HG03175 (cell line): ENCODE results near the gene CHAD.
"Not testable (repeated sequence)": the region's sequence is repeated elsewhere in the genome, so short reads cannot be mapped to it uniquely, and the experiment has no call there.

ENCODE experiments used
- ATAC-seq: cut with Tn5 transposase; IDR thresholded peaks from one replicate; pipeline ENCODE4 v1.9.1; 2021; ENCODE audit warnings: mild to moderate bottlenecking, moderate library complexity; ENCODE audit not compliant: unreplicated experiment

CHAD gene

DNA sequence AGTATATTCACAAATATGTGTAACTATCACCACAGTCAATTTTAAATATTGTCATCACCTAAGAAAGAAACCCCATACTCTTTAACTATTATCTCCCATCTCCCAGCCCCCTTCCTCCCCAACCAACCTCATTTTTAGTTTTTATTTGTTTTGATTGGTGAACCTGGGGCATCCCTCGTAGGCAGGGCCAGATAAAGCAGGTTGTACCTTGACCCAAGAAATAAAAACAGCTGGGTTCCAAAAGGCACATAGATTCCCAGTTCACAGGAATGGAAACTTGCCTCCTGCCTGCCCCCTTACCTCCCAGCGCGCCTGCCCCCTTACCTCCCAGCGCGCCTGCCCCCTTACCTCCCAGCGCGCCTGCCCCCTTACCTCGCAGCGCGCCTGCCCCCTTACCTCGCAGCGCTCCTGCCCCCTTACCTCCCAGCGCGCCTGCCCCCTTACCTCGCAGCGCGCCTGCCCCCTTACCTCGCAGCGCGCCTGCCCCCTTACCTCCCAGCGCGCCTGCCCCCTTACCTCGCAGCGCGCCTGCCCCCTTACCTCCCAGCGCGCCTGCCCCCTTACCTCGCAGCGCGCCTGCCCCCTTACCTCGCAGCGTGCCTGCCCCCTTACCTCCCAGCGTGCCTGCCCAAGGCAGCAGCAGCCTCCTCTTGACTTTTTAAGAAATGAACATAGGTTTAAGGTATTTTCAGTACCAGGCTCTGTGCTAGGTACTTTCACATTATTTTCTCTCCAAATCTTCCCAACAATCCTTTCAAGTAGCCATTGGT, 7.3 kb upstream of the CHAD start:
- ATAC-seq = not testable (repeated sequence)

DNA sequence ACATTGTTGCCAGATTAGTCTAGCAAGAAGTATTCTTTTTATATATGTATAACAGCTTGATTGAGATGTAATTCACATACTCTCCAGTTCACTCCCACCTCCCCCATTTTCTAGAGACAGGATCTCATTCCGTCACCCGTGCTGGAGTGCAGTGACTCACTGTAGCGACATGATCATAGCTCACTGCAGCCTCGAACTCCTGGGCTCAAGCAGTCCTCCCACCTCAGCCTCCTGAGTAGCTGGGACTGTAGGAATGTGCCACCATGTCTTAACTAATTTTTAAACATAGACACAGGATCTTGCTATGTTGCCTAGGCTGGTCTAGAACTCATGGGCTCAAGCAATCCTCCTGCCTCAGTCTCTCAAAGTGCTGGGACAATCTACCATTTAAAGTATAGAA, 6.7 kb upstream of the CHAD start:
- no peak for ATAC-seq

DNA sequence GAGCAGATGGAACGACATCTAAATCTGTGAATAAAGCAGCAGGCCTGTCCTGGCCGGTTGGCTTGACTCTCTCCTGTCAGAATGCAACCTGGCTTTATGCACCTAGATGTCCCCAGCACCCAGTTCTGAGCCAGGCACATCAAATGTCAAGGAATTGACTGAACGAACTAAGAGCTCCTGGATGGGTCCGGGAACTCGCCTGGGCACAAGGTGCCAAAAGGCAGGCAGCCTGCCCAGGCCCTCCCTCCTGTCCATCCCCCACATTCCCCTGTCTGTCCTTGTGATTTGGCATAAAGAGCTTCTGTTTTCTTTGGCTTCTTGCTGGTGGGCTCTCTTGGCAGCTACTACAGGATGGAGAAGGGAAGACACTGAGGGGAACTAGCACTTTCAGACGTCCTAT, 5.8 kb upstream of the CHAD start:
- no peak for ATAC-seq

DNA sequence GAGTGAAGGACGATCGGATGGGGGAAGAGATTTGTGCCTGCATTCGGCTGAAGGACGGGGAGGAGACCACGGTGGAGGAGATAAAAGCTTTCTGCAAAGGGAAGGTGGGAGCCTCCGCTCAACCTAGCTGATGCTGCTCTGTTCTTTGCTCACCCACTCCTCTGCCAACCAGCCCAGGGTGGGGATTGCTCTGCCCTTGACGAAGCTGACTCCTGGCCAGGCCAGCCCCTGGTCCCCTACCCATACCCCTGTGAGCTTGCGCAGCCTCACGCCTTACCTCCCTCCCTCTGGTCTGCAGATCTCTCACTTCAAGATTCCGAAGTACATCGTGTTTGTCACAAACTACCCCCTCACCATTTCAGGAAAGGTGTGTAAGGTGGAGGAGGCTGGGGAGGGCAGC, 5.2 kb upstream of the CHAD start:
- no peak for ATAC-seq

DNA sequence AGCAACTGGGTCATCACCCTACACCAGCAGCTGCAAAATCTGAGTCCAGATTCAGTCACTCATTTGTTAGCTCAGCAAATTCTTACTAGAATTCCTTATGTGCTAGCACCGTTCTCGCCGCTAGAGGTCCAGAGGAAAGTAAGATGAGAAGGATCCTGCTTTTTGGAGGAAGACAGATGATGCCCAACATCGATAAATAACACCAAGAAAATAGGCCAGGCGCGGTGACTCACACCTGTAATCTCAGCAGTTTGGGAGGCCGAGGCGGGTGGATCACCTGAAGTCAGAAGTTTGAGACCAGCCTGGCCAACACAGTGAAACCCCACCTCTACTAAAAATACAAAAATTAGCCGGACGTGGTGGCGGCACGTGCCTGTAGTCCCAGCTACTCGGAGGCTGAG, 4.1 kb upstream of the CHAD start:
- not testable (repeated sequence) for ATAC-seq

DNA sequence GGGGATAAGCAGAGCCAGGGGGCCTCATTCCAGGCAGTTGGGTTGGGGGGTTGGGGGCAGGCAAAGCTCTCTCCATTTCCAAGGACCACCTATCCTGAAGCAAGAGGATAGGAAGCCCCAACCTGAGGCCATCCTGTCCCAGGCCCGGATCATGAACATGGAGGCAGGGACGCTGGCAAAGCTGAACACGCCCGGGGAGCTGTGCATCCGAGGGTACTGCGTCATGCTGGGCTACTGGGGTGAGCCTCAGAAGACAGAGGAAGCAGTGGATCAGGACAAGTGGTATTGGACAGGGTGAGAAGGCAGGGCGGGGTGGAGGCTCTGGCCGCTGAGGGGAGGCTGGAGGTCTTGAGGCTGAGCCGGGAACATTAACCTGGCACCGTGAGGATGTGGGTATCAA, 3.6 kb upstream of the CHAD start:
- ATAC-seq = no peak

DNA sequence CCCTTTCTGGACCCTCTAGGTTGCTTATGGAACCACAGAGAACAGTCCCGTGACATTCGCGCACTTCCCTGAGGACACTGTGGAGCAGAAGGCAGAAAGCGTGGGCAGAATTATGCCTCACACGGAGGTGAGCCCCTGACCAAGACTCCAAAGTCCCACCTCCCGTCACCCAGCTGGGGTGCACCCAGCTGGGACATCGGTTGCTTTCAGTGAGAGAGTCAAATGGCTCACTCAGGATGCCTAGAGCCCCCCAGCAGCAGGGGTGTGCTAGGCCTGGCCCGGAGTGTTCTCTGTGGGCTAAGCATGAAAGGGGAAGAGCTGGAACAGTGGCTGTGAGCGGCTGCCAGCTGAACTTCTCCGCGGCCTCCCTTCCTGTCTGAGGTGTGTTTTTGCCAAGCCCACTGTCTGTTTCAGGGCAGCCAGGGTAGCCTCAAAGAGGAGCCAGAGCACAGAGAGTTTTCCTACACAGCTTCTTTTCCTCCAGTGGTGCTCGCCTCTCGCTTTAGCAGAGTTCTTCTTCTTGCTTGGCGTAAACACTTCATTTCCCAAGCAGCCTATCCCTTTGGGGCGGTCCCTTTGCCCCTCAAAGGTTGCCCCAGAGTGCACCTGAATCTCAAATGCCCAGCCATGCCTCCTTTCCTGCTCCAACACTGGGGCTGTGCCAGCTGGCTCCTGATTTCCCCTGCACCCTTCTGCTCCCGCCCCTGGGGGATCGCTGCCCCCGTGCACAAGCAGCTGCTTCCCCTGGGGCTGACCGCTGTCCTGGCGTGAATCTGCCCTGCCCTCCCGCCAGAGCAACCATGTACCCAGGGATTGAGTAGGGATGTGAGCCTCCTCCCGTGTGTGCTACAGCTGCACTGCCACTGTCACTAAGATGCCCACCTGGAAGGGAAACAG, 2.6 kb upstream of the CHAD start:
- ATAC-seq = no peak

DNA sequence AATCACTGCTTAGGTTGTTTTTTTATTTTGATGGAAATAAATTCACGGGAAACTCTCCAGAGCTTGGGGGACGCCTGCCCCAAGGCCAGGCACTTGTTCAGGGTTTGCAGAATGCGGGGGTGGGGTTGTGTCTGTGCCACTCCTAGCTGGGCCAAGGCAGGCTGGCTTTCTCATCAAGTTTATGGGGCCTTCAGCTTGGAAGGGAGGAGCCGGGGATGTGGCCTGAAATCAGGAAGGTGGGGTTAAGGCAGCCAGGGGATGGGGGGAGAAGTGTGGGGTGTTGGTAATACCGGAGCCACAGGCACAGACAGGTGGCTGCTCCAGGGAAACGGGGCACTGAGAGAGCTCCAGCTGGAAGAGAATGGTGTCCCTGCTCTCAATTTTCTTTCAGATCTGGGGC, 1.7 kb upstream of the CHAD start:
- no peak for ATAC-seq

DNA sequence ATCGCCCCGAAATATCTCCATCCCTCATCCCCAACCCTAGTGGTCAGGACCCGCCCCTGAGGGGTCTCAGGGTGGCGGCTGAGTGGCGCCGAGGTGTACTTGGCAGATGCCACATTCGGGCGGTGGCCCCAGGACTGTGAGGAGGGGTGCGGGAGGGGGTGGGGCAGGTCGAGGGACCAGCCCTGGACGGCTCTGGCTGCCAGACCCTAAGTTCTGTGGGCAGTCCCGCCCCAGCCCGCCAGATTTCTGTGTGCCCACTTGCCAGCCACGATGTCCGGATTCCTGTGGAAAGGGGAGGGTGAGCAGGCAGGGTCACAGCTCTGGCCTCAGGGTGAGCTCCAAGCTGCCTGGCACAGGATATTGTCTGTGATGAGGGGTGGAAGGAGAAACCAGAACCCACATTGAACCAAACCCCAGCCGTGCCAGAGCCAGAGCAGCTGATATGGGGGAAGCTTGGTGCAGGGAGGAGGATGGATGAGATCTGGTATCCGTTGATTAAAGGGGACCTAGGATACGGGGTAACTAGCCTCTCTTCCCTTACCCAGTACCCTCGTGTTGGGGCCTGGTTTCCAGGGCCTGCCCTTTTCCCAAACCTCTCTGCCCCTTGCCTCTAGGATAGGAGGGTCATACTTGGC, 1.1 kb upstream of the CHAD start:
- no peak for ATAC-seq

DNA sequence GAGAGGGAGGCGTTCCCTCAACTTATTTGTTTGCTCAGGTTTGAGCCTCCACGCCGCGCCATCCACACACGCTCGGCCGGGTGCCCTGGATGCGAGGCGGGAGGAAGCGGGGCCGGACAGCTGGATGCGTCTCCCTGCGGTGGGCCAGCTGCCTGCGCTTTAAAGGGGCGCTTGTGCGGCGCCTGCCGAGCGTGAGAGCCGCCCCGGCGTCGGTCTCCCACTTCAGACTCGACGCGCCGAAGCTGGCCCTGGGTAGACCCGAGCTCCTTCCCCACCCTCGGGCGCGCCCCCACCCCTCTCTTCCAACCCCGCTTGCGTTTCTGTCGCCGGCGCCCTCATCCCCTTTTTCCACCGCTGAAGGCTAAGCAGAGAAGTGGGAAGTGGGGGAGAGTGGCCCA, 527 bp upstream of the CHAD start:
- ATAC-seq = no peak

DNA sequence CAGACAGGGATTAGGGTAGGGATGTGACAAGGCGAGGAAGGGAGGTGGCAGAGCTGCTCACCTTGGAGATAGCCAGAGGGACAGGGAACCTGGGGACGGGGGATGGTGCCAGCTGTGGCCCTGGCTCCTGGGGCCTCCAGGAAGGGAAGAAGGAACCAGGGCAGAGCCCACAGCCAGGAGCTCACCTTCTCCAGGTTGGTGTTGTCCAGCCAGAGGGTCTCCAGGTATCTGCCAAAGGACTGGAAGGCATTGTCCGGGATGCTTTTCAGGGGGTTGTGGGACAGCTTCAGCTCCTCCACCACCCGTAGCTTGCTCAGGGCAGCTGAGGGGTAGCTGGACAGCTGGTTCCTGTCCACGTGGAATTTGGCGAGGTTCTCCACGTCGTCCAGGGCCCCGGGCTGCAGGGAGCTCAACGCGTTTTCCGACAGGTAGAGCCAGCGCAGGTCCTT, 801 bp downstream of the CHAD start:
- no peak for ATAC-seq

DNA sequence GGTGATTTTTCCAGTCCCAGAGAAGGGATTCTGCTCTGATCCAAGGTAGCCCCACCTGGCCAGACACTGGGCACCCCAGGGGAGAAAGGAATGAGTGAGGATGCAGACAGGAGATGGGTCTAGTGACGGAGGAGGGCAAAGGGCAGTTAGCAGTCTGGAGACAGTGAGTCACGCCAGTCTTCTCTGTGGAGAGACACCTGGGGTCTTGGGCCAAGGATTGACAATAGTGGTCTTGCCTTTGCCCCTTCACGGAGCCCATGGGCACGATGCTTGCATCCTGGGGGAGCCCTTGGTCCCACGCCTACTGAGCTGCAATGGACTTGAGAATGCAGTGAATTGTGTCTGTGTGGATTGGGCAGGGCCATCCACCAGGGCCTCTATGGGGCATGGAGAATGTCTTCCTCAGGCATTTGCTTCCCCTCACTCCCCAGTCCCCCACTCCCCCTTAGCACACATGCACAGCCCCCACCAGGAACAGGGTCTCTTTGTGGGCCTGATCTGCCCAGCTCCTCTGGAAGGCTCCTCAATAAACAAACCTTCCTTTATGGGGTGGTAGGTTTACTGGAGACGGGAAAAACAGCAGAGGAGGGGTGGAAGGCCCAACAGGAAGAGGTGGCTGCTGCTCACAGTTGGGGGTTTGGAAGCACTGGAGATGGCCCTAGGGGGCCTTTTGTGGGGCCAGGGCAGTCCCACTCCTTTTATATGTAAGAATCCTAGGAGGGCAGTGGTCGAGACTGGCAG, 1.4 kb downstream of the CHAD start:
- ATAC-seq = no peak

DNA sequence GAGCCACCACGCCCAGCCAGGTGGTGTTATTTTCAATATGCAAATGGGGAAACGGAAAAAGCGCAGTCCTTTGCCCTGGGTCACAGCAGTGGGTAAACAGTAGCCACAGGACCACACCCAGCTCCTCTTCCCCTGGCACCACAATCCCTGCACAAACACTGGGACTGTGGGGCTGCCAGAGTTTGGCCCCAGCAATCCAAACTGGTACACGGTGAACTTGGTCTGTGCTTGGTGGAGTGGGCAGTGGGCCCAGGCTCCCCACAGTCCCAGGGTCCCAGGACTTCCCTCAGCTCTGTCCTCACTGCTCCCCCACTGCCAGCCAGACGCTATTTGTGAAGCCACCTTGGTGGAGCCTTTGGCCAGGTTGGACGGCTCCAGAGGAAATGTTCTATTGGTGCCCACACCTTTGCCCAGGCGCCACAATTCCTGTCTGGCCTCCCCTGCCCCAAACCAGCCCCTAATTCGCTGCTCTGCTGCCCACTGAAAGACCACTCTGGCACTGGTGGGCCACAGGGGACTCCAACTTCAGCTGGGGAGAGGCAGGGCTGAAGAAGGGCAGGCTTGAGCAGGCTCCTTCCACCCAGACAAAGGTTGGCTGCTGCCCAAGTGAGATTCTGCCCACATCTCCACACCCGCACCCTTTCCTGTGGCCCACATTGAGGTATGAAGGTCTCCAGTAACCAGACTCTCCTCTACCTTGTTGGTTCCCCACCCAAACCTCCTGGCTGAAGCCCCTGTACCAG, 2.1 kb downstream of the CHAD start:
- ATAC-seq = no peak

DNA sequence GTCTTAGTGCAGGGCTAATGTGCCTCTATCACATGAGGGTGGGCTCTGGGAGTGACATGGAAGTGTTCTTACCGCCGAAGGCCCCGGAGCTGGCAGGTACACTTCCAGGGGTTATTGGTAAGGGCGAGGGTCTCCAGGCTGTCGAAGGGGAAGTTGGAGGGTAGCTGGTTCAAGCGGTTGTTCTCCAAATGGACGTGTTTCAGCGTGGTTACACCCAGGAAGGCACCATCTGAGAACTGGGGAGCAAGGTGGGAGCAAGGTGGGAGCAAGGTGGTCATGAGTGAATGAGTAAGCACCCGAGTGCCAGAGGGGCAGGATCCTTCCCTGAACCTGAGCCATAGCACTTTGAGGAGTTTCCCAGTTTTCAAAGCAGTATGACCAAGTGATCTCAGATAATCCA, 3.0 kb downstream of the CHAD start:
- ATAC-seq = no peak

DNA sequence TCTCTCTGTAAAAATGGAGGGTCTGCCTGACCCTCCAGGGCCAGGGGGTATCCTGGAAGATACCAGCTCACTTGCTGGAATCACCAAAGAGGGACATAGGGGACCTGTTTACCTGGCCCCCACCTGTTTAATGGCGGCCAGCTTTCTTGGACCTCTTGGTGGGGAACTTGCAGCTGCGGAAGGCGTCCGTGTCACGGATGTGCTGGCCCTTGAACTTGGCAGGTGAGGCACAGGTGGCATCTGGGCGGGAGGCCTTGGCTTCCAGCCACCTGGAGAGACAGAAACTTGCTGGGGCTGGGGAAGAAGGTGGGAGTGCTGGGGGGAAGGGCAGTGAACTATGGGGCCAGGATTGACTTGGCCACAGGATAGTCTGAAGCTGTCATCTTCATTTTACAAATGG, 3.5 kb downstream of the CHAD start:
- ATAC-seq = no peak

DNA sequence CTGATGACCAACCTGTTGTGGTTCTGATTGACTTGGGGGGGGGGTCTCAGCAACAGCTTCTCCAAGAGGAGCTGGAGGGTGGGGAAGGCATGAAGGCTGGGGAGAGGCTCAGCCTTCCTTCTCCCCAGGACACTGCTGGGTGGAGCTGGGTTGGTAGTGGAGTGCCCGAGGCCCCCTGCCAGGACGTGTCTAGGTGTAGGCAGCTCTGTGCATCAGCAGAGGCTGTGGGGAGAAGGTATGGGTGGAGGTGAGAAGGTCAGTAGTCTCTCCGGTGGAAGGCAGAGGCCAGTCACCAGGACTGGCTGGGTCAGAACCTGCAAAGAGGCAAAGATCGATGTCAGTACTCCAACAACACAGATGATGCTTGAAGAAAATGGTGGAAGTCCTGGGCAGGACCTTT, 3.9 kb downstream of the CHAD start:
- no peak for ATAC-seq

DNA sequence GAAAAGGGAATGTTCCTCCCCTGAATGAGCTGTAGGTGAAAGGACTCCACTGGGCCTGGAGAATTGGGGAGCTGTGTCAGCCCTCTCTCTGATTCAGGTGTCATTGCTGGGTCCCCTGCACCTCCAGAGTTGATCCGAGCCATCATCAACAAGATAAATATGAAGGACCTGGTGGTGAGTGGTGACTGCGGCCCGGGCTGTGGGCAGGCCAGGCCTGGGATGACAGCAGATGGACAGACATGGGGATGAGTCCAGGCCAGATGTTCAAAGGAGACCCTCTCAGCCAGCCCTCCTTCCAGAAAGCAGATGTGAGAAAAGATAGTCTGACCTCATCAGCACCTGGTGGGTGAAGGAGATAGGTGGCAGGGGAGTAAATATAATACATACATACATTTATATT, 4.6 kb downstream of the CHAD start:
- ATAC-seq = no peak

DNA sequence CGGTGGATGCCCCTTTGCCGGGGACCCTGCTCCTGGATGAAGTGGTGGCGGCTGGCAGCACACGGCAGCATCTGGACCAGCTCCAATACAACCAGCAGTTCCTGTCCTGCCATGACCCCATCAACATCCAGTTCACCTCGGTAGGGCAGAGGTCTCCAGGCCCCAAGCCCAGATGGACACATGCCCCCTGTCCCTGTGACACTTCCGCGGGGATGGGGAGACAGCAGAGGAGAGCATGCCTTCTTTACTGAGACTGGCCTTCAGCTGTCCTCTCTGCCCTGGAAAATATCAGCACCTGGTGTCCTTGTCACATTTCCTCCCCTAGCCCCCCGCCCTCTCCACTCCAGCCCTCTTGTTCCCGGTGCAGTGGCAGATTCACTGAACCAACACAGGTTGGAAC, 6.2 kb downstream of the CHAD start:
- no peak for ATAC-seq

DNA sequence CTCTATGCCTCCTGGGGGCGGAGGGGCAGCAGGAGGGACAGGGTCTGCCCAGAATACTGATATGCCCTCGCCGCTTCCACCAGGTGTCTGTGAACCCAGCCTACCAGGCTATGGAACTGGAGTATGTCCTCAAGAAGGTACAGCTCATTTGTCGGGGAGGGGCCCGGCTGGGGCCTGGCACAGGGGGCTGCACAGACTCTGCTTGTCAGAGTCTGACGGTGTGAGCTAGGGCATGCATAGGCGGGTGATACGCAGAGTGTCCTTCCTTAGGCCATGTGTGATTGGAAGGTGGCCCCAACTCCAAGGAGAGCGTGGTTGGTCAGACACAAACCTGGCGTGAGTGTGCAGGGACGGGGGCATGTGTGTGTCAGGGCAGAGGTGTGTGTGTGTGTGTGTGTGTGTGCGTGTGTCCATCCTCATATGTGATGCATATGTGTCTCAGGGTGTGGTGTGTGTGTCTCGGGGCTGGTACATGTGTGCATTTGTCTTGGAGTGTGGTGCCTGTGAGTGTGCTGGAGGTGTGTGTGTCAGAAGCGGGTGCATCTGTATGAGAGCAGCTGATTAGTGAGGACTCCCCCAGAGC, 7.0 kb downstream of the CHAD start:
- no peak for ATAC-seq
